Neural progenitor cell (in vitro differentiated cells): ENCODE data around the gene EI24.

Experiments used
- EZH2phosphoT487 ChIP-seq: fragments of 200-600 bp; sonication (generic); IDR thresholded peaks from 2 replicates; pipeline ENCODE4 v1.6.1; 2017; ENCODE audit warnings: antibody characterized with exemption
- TF ChIP-seq, protein P1 (sequence below): fragments of 200-600 bp; sonication (generic); IDR thresholded peaks from 2 replicates; pipeline ENCODE4 v1.5.1; 2017; ENCODE audit warnings: antibody characterized with exemption, mild to moderate bottlenecking

GRCh38 chr11:125626288-125626950 is 57.1 kb downstream of the EI24 start:
- TF ChIP-seq, protein P1, sequence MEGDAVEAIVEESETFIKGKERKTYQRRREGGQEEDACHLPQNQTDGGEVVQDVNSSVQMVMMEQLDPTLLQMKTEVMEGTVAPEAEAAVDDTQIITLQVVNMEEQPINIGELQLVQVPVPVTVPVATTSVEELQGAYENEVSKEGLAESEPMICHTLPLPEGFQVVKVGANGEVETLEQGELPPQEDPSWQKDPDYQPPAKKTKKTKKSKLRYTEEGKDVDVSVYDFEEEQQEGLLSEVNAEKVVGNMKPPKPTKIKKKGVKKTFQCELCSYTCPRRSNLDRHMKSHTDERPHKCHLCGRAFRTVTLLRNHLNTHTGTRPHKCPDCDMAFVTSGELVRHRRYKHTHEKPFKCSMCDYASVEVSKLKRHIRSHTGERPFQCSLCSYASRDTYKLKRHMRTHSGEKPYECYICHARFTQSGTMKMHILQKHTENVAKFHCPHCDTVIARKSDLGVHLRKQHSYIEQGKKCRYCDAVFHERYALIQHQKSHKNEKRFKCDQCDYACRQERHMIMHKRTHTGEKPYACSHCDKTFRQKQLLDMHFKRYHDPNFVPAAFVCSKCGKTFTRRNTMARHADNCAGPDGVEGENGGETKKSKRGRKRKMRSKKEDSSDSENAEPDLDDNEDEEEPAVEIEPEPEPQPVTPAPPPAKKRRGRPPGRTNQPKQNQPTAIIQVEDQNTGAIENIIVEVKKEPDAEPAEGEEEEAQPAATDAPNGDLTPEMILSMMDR: peak; percentile 48
- TF ChIP-seq EZH2phosphoT487: no peak
